H9 (cell line): ENCODE data around the gene KCNJ13. TPM values are rescaled to one million over a fixed set of nuclear protein-coding genes. Genes with fewer than 3 reads are reported as not detected.

Experiments used
- DNase-seq: peaks from one replicate; pipeline ENCODE4 v3.0.0-alpha.2; 2017
- H2AFZ ChIP-seq: one replicate; pipeline ENCODE4 v1.6.1; 2013; ENCODE audit warnings: mild to moderate bottlenecking, low read length, control low read depth, moderate library complexity
- H2AK5ac ChIP-seq: 2 replicates; pipeline ENCODE4 v1.6.1; 2013; ENCODE audit warnings: low read length, control low read depth, mixed read lengths; ENCODE audit not compliant: insufficient read length
- H2BK120ac ChIP-seq: one replicate; pipeline ENCODE4 v1.6.1; 2013; ENCODE audit warnings: low read depth, mild to moderate bottlenecking, low read length, control low read depth, inconsistent platforms; ENCODE audit not compliant: poor library complexity, severe bottlenecking
- H2BK12ac ChIP-seq: 2 replicates; pipeline ENCODE4 v1.6.1; 2013; ENCODE audit warnings: low read length, control low read depth, mixed read lengths, low read depth; ENCODE audit not compliant: insufficient read length
- H2BK15ac ChIP-seq: 2 replicates; pipeline ENCODE4 v1.6.1; 2013; ENCODE audit warnings: low read depth, low read length, control low read depth
- H2BK20ac ChIP-seq: one replicate; pipeline ENCODE4 v1.6.1; 2013; ENCODE audit warnings: low read depth, mild to moderate bottlenecking, low read length, control low read depth, inconsistent platforms; ENCODE audit not compliant: poor library complexity, severe bottlenecking
- H2BK5ac ChIP-seq: 2 replicates; pipeline ENCODE4 v1.6.1; 2013; ENCODE audit warnings: low read length, control low read depth, mixed read lengths; ENCODE audit not compliant: insufficient read length
- H3K14ac ChIP-seq: 2 replicates; pipeline ENCODE4 v1.6.1; 2013; ENCODE audit warnings: low read length, control low read depth; ENCODE audit not compliant: insufficient read depth
- H3K18ac ChIP-seq: 2 replicates; pipeline ENCODE4 v1.6.1; 2013; ENCODE audit warnings: low read depth, mild to moderate bottlenecking, mixed read lengths, low read length, control low read depth; ENCODE audit not compliant: insufficient read length
- H3K23ac ChIP-seq: 2 replicates; pipeline ENCODE4 v1.6.1; 2013; ENCODE audit warnings: low read length, control low read depth, mixed read lengths, low read depth; ENCODE audit not compliant: insufficient read length
- H3K23me2 ChIP-seq: 2 replicates; pipeline ENCODE4 v1.6.1; 2013; ENCODE audit warnings: low read depth, mild to moderate bottlenecking, mixed read lengths, low read length, control low read depth; ENCODE audit not compliant: insufficient read length, poor library complexity, severe bottlenecking
- H3K27ac ChIP-seq: 2 replicates; pipeline ENCODE4 v1.5.1; 2013; ENCODE audit warnings: low read length, control low read depth, mixed read lengths, low read depth; ENCODE audit not compliant: insufficient read length
- H3K27me3 ChIP-seq: 2 replicates; pipeline ENCODE4 v1.6.1; 2013; ENCODE audit warnings: low read length, control low read depth, inconsistent platforms; ENCODE audit not compliant: insufficient read depth
- H3K4ac ChIP-seq: 2 replicates; pipeline ENCODE4 v1.6.1; 2013; ENCODE audit warnings: low read depth, mild to moderate bottlenecking, control low read depth, inconsistent platforms, low read length, moderate library complexity
- H3K4me1 ChIP-seq: 2 replicates; pipeline ENCODE4 v1.6.1; 2013; ENCODE audit warnings: low read length, control low read depth, inconsistent platforms; ENCODE audit not compliant: insufficient read depth
- H3K4me2 ChIP-seq: 2 replicates; pipeline ENCODE4 v1.6.1; 2013; ENCODE audit warnings: low read length, control low read depth, mixed read lengths; ENCODE audit not compliant: insufficient read length, insufficient read depth
- H3K56ac ChIP-seq: 2 replicates; pipeline ENCODE4 v1.6.1; 2013; ENCODE audit warnings: low read depth, mild to moderate bottlenecking, mixed read lengths, low read length, control low read depth; ENCODE audit not compliant: insufficient read length
- H3K79me1 ChIP-seq: 2 replicates; pipeline ENCODE4 v1.6.1; 2013; ENCODE audit warnings: low read depth, mild to moderate bottlenecking, moderate library complexity, low read length, control low read depth, inconsistent platforms; ENCODE audit not compliant: insufficient read depth, poor library complexity, severe bottlenecking
- H3K79me2 ChIP-seq: 2 replicates; pipeline ENCODE4 v1.6.1; 2013; ENCODE audit warnings: low read length, control low read depth, inconsistent platforms; ENCODE audit not compliant: insufficient read depth
- H3K9ac ChIP-seq: 2 replicates; pipeline ENCODE4 v1.6.1; 2013; ENCODE audit warnings: low read length, control low read depth, mixed read lengths; ENCODE audit not compliant: insufficient read length; ENCODE audit errors: extremely low read depth
- H3K9me3 ChIP-seq: one replicate; pipeline ENCODE4 v1.6.1; 2013; ENCODE audit warnings: low read depth, low read length, inconsistent platforms; ENCODE audit not compliant: control insufficient read depth
- H3T11ph ChIP-seq: one replicate; pipeline ENCODE4 v1.6.1; 2013; ENCODE audit warnings: mild to moderate bottlenecking, low read length, control low read depth, inconsistent platforms
- H4K20me1 ChIP-seq: one replicate; pipeline ENCODE4 v1.6.1; 2013; ENCODE audit not compliant: control insufficient read depth, insufficient read length, insufficient read depth
- H4K5ac ChIP-seq: 2 replicates; pipeline ENCODE4 v1.6.1; 2013; ENCODE audit warnings: low read depth, mild to moderate bottlenecking, mixed read lengths, low read length, control low read depth; ENCODE audit not compliant: insufficient read length
- H4K8ac ChIP-seq: replicated peaks from 2 replicates; pipeline ENCODE4 v1.6.1; 2013; ENCODE audit warnings: low read length, control low read depth, mixed read lengths, low read depth; ENCODE audit not compliant: insufficient read length
- H4K91ac ChIP-seq: 2 replicates; pipeline ENCODE4 v1.6.1; 2013; ENCODE audit warnings: low read depth, mild to moderate bottlenecking, moderate library complexity, mixed read lengths, low read length, control low read depth; ENCODE audit not compliant: insufficient read length
- H3K27ac Mint-ChIP-seq, 3 experiments: 2 replicates in 2 of 3; 3 replicates in 1 of 3; pipeline ENCODE4 v1.8.0; 2020 to 2021; ENCODE audit warnings: mixed read lengths in 3 of 3, mild to moderate bottlenecking in 1 of 3, moderate library complexity in 1 of 3
- H3K27me3 Mint-ChIP-seq: 2 replicates; pipeline ENCODE4 v1.8.0; 2021; ENCODE audit warnings: low read depth, mild to moderate bottlenecking, moderate library complexity, mixed read lengths
- H3K36me3 Mint-ChIP-seq, 3 experiments: 2 replicates in 2 of 3; 3 replicates in 1 of 3; pipeline ENCODE4 v1.8.0; 2020 to 2021; ENCODE audit warnings: low read depth in 3 of 3, mixed read lengths in 3 of 3; ENCODE audit not compliant: insufficient read depth in 1 of 3
- H3K4me1 Mint-ChIP-seq, 2 experiments: 2 replicates each; pipeline ENCODE4 v1.8.0; 2020; ENCODE audit warnings: mixed read lengths in 2 of 2
- H3K4me3 Mint-ChIP-seq, 2 experiments: 2 replicates in 1 of 2; 3 replicates in 1 of 2; pipeline ENCODE4 v1.8.0; 2020 to 2021; ENCODE audit warnings: mild to moderate bottlenecking in 2 of 2, mixed read lengths in 2 of 2, moderate library complexity in 1 of 2
- H3K9me3 Mint-ChIP-seq, 2 experiments: 2 replicates in 1 of 2; 3 replicates in 1 of 2; pipeline ENCODE4 v1.8.0; 2020; ENCODE audit warnings: mild to moderate bottlenecking in 2 of 2, mixed read lengths in 2 of 2, moderate library complexity in 1 of 2
- WGBS: extraction: QIAGEN DNeasy Blood & Tissue Kit; methylation state at CpG from one replicate; pipeline ENCODE4 v1.1.7; 2013; ENCODE audit warnings: missing lambda C conversion rate, low lambda C conversion rate, mixed read lengths; ENCODE audit not compliant: insufficient read length; ENCODE audit errors: extremely low coverage; 5-methylcytosine and 5-hydroxymethylcytosine counted together
- total RNA-seq: library from RNA; stranded (reverse); gene quantifications from 2 replicates; pipeline ENCODE4 v1.2.1, GENCODE V29; 2021
- TF ChIP-seq, protein P1 (sequence below): fragments of 200-600 bp; sonication (generic); conservative IDR thresholded peaks from 3 replicates; pipeline ENCODE4 v1.8.0; 2021; ENCODE audit warnings: antibody characterized with exemption, mild to moderate bottlenecking

KCNJ13 gene
- total RNA-seq, 1 experiment from 2014 or later = not detected

DNA sequence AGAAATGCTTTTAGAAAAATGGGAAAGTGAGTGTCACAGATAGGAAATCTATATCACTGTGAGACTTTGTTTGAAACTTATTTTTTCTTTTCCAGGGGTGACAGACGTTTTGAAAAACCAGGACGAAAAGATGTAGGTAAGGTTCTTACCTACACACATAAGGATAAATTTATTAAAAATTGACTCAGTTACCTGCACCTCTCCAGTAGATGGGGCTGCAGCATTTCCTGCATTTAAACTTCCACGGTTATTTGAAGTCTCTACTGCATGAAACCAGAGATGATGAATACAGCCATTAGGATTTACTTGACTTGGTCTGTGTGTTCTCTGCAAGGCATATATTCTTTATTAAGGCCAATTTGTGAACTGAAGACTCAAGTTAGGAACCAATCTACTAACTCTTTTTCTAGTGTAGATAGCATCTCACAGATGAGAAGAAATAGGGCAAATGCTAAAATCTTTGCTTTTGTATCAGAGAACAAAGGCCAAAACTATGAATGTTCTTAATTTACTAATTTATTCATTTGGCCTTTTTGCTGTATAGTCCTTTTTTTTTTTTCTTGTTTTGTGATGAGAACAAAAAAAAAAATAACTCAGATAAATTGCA is 15.0 kb downstream of the KCNJ13 start:
- H4K91ac ChIP-seq = no peak overlapping the region
- no peak overlapping the region for H3K23ac ChIP-seq
- H3K9ac ChIP-seq = no peak overlapping the region
- no peaks in the 10 kb centered on the region for H3K9me3 ChIP-seq
- Mint-ChIP-seq H3K4me1 (no peaks in the 10 kb centered on the region), H3K9me3 (no peaks in the 10 kb centered on the region), H3K27ac (no peak overlapping the region), H3K4me3 (no peak overlapping the region), H3K36me3 (peaks cover 4 to 38% (median 32%) of the 10 kb centered on the region in 3 experiments), H3K27me3 (no peaks in the 10 kb centered on the region)
- TF ChIP-seq, protein P1, sequence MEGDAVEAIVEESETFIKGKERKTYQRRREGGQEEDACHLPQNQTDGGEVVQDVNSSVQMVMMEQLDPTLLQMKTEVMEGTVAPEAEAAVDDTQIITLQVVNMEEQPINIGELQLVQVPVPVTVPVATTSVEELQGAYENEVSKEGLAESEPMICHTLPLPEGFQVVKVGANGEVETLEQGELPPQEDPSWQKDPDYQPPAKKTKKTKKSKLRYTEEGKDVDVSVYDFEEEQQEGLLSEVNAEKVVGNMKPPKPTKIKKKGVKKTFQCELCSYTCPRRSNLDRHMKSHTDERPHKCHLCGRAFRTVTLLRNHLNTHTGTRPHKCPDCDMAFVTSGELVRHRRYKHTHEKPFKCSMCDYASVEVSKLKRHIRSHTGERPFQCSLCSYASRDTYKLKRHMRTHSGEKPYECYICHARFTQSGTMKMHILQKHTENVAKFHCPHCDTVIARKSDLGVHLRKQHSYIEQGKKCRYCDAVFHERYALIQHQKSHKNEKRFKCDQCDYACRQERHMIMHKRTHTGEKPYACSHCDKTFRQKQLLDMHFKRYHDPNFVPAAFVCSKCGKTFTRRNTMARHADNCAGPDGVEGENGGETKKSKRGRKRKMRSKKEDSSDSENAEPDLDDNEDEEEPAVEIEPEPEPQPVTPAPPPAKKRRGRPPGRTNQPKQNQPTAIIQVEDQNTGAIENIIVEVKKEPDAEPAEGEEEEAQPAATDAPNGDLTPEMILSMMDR = peak; percentile 67
- no peaks in the 10 kb centered on the region for H4K20me1 ChIP-seq
- H3K14ac ChIP-seq = no peak overlapping the region
- H2BK5ac ChIP-seq = no peak overlapping the region
- H3T11ph ChIP-seq = no peak overlapping the region
- H3K27ac ChIP-seq = no peak overlapping the region
- no peak overlapping the region for H2BK12ac ChIP-seq
- H3K23me2 ChIP-seq = no peaks in the 10 kb centered on the region
- H2AFZ ChIP-seq = no peak overlapping the region
- H3K56ac ChIP-seq = no peak overlapping the region
- H3K4me2 ChIP-seq = no peak overlapping the region
- H3K18ac ChIP-seq = no peak overlapping the region
- no peak overlapping the region for H2BK20ac ChIP-seq
- WGBS = no CpG with 5 or more reads among the region's 3 CpGs
- no peak overlapping the region for H2AK5ac ChIP-seq
- H2BK120ac ChIP-seq = no peak overlapping the region
- no peak overlapping the region for H2BK15ac ChIP-seq
- no peaks in the 10 kb centered on the region for H3K79me2 ChIP-seq
- no peak overlapping the region for H3K4ac ChIP-seq
- H4K5ac ChIP-seq = no peak overlapping the region
- no peak for DNase-seq
- no peaks in the 10 kb centered on the region for H3K27me3 ChIP-seq
- H3K79me1 ChIP-seq = no peaks in the 10 kb centered on the region
- H4K8ac ChIP-seq = no peak overlapping the region
- H3K4me1 ChIP-seq = no peaks in the 10 kb centered on the region
